ENCODE data around the gene SPATA31D3.

- TF ChIP-seq EP300 (IDR thresholded peaks at IDR 0.05) (no peak), POLR2A (IDR thresholded peaks at IDR 0.05) (no peak)
- TF ChIP-seq, protein P1, sequence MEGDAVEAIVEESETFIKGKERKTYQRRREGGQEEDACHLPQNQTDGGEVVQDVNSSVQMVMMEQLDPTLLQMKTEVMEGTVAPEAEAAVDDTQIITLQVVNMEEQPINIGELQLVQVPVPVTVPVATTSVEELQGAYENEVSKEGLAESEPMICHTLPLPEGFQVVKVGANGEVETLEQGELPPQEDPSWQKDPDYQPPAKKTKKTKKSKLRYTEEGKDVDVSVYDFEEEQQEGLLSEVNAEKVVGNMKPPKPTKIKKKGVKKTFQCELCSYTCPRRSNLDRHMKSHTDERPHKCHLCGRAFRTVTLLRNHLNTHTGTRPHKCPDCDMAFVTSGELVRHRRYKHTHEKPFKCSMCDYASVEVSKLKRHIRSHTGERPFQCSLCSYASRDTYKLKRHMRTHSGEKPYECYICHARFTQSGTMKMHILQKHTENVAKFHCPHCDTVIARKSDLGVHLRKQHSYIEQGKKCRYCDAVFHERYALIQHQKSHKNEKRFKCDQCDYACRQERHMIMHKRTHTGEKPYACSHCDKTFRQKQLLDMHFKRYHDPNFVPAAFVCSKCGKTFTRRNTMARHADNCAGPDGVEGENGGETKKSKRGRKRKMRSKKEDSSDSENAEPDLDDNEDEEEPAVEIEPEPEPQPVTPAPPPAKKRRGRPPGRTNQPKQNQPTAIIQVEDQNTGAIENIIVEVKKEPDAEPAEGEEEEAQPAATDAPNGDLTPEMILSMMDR (IDR thresholded peaks at IDR 0.05), result no peak
Measured at GRCh38 chr9:81912135-81912534, 31.2 kb upstream of the SPATA31D3 start.
